HG03045 (cell line): ENCODE data around the gene GPR137.
A peak's percentile ranks its signal among the peaks of the same experiment; 100 is the strongest.
"Not testable (repeated sequence)": the region's sequence is repeated elsewhere in the genome, so short reads cannot be mapped to it uniquely, and the experiment has no call there.

Experiments
- ATAC-seq: cut with Tn5 transposase; IDR thresholded peaks from one replicate; pipeline ENCODE4 v1.9.1; 2021; ENCODE audit warnings: mild to moderate bottlenecking, moderate library complexity; ENCODE audit not compliant: unreplicated experiment

GPR137 gene

DNA sequence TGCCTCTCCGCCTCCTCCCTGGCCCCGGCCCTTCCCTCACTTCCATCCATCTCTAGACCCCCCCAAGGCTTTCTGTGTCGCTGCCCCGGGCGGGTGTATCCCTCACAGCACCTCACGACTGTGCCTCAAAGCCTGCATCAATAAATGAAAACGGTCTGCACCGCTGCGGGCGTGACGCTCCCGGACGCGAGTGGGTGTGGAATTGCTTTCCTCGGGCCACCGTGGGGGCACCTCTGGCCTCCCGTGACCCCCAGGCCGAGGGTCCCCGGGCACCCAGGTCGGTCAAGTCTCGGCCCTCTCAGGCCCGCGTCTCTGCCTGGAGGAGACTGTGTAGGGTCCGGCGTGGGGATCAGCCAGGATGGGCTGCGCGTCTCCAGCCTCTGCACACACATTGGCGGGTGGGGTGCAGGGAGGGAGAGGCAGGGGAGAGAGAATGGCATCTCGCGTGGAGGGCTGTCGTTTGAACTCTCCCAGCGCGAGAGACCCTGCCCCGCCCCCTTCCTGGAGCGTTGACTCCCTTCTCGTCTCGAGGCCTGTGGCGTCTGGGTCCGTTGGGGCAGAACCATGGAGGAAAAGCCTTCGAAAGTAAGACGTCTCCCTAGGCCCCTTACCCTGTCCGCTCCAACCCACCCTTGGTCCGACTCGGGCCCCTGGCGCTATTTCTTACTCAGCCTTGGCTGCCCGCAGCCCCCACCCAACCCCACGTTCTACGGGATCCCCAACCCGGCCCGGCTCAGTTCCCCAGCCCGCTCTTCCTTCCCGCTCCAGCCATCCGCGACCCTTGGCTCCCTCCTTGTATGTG, 14.4 kb downstream of the GPR137 start, which contains the start of gene CATSPERZ:
CATSPERZ (plus strand) TSS at position 512 of the 802 bp plus-strand sequence; CDS start at position 565, 53 bp downstream.
- no peak for ATAC-seq

DNA sequence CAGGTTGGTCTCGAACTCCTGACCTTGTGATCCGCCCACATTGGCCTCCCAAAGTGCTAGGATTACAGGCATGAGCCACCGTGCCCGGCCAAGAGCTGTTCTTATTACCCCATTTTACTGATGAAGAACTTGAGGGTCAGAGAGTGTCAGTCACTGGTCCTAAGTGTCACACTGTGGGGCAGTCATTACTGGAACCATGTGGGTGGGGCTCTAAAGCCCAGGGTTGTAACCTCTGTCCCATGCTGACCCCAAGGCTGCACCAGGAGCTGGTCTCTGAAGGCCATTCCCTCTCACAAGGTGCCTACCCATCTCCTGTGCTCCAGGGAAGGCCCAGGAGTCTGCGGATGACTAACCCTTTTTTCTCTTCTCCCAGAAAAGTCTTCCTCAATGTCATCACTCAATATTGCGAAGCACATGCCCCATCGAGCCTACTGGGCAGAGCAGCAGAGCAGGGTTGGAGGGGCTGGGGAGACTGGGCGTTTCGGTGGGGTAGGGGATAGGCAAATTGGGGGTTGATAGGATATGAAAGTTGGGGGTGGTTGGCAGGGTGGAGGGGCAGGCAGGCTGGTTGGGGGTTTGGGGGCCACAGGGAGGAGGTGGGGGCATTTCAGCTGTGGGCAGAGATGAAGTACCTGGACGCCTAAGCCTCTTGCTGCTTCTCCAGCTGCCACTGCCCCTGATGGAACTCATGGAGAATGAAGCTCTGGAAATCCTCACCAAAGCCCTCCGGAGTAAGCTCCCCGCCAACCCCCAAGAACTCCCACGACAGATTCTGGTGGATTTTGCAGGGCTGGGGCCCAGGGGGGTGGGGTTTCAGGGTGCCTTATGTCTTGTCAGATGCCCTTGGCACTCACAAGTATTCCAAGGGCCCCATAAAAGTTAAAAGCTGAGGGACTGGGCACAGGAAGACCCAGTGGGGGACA, 17.7 kb downstream of the GPR137 start:
- ATAC-seq: no peak

DNA sequence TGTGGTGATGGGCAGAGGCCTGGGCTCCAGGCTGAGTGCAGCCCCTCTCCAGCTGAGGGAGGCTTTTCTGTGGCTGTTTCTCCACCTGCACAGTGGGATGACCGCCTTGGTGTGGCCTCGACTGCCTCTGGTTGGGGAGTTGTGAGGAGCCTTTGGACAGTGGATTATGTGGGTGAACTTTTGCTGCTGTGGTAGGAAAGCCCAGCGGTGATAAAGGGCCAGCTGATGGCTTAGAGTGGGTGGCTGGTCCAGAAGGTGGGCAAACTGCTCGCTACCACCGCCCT, 18.3 kb downstream of the GPR137 start:
- no peak for ATAC-seq

DNA sequence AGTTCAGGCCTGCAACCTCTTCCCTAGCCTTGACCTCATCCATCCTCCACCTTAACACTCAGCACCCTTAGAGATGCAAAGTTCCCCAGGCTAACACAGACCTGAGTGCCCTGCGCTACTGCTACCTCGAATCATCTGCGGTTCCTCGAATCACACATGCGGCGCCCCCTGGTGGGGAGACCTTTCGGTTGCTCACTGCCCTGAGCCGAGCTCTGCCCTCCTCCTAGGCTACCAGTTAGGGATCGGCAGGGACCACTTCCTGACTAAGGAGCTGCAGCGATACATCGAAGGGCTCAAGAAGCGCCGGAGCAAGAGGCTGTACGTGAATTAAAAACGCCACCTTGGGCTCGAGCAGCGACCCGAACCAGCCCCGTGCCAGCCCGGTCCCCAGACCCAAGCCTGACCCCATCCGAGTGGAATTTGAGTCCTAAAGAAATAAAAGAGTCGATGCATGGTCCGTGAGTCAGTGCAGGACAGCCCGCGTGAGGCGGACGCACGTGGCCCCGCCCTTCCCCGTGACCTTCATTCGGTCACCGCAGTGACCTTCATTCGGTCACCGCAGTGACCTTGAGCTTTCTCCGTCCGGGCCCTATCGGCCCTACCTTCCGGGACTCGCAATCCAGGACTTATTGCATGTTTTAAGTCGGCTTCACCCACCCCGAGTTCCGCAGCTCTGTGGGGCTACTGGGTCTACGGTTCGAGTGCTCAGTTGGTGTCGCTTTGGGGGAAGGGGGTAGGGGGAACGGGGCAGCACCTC, 18.8 kb downstream of the GPR137 start:
- ATAC-seq: peak; percentile 19

DNA sequence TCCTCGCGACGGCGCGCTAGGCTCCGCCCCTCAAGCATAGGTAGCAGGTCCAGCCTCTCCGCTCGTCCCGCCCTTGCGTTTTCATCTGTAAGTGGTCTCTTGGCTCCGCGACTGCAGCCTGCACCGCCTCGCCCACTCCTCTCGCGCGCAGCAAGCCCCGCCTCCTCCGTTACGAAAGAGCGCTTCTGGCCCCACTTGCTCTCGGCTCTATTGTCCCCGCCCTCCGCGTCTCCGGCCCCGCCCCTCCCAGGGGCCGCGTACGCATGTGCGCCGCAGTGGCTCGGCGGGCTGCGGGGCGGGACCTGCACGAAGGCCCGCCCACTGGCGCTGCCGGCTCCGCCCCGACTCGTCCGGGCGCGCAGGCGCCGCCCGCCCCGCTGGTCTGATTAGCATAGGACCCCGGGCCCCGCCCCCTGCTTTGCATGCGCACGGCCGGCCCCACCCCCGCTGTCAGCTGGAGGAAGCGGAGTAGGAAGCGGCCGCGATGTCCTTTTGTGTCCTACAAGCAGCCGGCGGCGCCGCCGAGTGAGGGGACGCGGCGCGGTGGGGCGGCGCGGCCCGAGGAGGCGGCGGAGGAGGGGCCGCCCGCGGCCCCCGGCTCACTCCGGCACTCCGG, 19.5 kb downstream of the GPR137 start, which contains the start of gene ESRRA:
ESRRA (plus strand) TSS at position 450 of the 616 bp plus-strand sequence. CDS start 1,656 bp downstream, outside the sequence.
- peak; percentile 70 for ATAC-seq

DNA sequence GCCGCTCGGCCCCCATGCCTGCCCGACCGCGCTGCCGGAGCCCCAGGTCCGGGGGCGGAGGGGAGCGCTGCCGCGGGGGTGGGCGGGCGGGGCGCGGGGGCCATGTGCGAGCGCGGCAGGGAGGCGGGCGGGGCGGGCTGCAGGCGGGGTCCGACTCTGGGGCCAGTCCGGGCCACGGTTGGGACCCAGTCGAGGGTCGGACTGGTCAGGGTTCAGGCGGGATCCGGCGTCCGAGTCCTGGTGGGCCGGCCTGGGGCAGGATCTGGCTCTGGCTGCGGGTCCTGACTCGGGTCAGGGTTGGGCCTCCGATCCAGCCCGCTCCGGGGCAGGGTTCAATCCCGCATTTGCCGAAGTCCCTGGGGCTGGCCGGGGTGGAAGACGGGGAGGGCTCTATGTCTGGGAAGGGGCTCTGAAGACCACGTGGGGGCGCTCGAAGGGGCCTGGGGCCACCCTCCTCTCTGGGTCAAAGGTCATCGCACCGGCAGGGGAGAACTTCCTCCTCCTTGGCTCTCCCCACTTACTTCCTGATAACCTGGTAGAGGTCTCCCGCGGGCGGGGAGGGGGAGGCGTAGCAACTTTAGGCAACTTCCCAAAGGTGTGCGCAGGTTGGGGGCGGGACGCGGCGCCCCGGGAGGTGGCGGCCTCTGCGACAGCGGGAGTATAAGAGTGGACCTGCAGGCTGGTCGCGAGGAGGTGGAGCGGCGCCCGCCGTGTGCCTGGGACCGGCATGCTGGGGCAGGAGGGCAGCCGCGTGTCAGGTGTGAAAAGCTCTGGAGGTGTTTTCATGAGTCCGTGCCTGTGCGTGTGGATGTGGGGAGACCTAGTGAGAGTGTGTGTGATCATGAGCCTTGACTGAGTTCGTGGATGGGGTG, 20.3 kb downstream of the GPR137 start:
- ATAC-seq: peak; percentile 33

DNA sequence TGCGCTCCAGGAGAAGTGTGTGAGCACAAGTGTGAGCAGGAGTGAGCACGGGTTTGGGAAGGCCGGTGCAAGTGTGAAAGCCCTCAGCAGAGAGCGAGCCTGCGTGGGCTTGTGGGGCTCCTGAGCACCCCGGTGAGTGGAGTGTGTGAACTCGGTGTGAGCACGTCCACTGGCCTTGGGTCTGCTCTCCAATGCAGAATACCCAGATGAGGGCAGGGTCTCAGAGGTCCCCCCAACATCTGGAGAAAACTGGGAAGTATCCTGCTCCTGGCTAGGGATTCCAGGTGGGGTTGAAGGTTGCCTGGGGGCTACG, 20.9 kb downstream of the GPR137 start:
- no peak for ATAC-seq

DNA sequence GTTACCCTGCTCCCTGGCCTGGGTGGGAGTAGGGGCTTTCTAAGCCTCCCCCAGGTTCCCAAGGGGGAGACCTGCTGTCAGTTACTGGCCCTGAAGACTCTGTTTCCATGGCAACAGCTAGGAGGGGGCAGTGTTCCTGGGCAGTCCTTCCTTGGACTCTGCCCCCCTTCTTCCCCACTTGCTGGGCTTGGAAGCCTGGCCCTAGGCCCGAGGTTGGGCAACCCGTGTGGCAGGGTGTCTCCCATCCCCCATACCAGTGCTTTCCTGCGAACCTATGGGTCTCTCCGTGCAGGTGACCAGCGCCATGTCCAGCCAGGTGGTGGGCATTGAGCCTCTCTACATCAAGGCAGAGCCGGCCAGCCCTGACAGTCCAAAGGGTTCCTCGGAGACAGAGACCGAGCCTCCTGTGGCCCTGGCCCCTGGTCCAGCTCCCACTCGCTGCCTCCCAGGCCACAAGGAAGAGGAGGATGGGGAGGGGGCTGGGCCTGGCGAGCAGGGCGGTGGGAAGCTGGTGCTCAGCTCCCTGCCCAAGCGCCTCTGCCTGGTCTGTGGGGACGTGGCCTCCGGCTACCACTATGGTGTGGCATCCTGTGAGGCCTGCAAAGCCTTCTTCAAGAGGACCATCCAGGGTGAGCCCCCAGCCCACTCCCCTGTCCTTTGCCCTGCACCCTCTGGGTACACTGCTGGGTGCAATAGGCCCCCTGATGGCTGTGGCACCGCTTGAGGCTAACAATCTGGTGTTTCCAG, 21.4 kb downstream of the GPR137 start:
- no peak for ATAC-seq

DNA sequence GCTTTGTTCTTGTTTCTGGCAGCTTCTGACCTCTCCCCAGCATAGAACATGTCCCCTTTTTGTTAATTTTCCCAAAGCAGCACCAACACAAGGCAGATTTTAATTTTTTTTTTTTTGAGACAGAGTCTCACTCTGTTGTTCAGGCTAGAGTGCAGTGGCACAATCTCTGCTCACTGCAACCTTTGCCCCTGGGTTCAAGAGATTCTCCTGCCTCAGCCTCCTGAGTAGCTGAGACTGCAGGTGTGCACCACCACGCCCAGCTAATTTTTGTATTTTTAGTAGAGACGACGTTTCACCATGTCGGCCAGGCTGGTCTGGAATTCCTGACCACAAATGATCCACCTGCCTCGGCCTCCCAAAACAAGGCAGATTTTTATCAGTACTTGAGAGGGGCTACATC, 22.1 kb downstream of the GPR137 start:
- ATAC-seq: not testable (repeated sequence)

DNA sequence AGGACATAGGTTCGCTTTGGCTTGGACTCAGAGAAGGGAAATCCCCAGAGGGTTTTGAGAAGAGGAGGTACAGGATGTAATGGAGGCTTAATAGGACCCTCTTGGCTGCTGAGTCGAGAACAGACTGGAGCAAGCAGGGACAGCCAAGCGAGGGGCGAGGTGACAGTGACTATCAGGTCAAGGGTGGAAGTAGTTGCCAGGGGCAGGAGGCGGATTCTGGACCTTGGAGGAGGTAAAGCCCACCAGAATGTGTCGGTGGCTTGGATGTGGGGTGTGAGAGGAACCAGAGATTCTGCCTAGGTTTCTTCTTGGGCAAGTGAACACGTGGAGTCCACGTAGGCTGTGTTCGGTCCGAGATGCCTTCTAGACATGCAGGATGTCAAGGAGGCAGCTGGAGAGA, 27.3 kb downstream of the GPR137 start:
- ATAC-seq: no peak

DNA sequence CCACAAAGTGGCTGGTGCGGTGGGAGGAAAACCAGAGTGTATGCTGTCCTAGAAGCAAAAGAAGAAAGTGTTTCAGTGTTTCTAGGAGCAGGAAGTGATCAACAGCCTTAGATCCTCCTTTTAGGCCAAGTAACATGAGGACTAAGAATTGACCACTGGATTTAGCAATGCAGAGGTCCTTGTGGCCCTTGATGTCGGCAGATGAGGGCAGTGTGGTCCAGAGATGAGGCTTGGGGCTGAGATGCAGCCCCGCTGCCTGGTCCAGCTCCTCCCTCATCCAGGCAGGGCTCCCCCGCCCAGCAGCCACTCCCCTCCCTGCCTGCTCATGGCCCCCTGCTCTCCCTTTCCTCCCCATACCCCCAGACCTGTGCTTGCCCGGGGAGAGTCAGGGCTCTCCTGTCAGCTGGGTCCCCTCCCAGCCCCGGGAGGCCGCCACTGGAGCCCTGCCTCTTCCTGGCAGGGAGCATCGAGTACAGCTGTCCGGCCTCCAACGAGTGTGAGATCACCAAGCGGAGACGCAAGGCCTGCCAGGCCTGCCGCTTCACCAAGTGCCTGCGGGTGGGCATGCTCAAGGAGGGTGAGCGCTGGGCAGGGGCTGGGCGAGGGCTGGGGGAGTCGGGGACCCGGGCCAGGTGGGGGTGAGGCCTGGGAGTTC, 28.0 kb downstream of the GPR137 start:
- ATAC-seq: no peak

DNA sequence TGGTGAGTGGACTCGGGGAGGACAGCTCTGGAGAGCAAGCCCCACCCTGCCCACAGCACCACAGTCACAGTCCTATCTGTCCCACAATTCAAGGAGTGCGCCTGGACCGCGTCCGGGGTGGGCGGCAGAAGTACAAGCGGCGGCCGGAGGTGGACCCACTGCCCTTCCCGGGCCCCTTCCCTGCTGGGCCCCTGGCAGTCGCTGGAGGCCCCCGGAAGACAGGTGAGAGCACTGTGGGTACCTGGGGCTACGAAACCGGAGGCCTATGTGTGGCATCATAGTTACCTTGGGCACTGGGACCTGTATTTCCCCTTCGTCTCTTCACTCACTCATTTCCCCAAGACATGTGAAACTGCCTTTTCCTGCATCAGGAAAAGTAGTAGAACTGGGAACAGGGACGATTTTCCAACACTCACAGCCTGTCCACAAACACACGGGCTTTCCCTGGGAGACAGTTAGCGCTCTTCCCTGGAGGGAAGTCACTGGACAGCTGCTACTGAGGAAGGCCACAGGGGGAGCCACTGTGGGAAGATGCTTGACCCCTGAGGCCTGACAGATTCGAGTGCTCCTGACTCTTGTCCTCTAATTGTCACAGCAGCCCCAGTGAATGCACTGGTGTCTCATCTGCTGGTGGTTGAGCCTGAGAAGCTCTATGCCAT, 28.6 kb downstream of the GPR137 start:
- no peak for ATAC-seq

DNA sequence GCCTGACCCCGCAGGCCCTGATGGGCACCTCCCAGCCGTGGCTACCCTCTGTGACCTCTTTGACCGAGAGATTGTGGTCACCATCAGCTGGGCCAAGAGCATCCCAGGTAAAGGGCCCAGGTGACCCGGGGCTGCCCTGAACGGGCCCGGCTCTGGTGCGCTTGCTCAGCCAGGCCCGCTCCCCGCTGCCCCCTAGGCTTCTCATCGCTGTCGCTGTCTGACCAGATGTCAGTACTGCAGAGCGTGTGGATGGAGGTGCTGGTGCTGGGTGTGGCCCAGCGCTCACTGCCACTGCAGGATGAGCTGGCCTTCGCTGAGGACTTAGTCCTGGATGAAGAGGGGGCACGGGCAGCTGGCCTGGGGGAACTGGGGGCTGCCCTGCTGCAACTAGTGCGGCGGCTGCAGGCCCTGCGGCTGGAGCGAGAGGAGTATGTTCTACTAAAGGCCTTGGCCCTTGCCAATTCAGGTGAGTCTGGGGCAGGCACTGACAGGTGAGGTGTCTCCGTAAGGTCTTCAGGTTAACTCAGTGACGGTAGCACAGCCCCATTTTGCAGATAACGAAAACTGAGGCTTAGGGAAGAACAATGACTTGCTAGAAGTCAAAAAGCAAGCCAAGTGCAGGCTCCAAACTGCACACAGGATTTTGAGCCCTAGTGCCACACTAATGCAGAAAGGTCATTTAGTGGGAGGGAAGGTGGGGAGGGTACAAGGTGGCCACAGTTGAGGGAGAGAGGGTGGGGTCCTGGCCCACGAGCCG, 29.3 kb downstream of the GPR137 start:
- ATAC-seq: no peak

DNA sequence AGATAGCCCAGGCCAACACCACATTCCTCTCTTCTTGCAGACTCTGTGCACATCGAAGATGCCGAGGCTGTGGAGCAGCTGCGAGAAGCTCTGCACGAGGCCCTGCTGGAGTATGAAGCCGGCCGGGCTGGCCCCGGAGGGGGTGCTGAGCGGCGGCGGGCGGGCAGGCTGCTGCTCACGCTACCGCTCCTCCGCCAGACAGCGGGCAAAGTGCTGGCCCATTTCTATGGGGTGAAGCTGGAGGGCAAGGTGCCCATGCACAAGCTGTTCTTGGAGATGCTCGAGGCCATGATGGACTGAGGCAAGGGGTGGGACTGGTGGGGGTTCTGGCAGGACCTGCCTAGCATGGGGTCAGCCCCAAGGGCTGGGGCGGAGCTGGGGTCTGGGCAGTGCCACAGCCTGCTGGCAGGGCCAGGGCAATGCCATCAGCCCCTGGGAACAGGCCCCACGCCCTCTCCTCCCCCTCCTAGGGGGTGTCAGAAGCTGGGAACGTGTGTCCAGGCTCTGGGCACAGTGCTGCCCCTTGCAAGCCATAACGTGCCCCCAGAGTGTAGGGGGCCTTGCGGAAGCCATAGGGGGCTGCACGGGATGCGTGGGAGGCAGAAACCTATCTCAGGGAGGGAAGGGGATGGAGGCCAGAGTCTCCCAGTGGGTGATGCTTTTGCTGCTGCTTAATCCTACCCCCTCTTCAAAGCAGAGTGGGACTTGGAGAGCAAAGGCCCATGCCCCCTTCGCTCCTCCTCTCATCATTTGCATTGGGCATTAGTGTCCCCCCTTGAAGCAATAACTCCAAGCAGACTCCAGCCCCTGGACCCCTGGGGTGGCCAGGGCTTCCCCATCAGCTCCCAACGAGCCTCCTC, 30.2 kb downstream of the GPR137 start:
- ATAC-seq: not testable (repeated sequence)

DNA sequence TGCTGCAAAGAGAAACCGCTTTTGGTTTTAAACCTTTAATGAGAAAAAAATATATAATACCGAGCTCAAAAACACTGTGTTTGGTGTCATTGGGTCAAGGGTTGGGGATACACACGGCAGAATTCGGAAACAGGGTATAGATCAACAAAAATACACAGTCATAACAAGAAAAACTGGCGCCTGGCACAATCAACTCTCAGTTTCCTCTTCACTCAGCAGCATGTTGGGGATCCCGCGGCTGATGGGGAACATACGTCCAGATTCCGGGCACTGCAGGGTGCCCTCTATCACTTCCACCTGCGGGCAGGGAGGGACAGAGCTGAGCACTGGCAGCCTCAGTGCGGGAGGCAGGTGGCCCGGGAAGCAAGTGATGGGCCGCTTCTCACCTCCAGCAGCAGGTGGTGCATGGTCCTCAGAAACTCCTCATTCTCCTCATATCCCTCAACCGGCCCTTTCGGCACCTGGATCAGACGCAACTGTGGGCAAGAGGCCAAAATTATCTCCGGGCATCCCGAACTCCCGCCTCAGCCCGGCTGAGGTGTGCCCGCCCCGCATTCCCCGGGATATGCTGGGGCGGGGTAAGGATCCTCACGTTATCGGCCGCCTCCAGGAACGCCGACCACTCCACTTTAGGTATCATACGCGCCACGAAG, 31.1 kb downstream of the GPR137 start:
- peak; percentile 2 for ATAC-seq
